ENCODE measurements around the gene AKAP10. TPM values are rescaled to one million over a fixed set of nuclear protein-coding genes. Genes with fewer than 3 reads are reported as not detected.
"Not testable (repeated sequence)": the region's sequence is repeated elsewhere in the genome, so short reads cannot be mapped to it uniquely, and the experiment has no call there.

The AKAP10 gene
- total and polyA plus RNA-seq, 8 donors, result 27.9 to 35.2 (median 32.3) TPM

DNA sequence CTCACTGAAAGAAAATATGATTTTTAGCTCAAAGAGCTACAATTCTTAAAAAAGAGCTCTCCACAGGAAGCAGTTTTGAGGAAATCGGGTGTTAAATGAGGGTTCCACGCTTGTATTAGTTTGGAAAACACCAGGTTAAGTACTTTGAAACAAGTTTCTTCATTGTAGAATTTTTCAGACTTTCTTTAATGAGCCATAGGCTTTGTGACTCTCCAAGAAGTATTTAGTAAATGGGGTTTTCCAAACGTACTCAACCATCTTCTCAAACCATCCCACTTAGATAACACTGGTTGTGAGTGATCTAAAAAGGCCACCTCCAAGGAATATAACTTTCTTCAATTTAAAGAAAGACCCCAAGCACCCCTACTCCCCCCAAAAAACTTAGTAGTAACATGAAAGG is 112.6 kb downstream of the AKAP10 start:
- ATAC-seq (no peak), DNase-seq (no peak)
- Histone ChIP-seq H3K27ac (no peak overlapping the region), H3K27me3 (peaks cover 0 to 12% of the 10 kb centered on the region in 2 donors), H3K4me1 (peaks cover 0 to 21% of the 10 kb centered on the region in 2 donors), H3K36me3 (peaks cover 0 to 10% of the 10 kb centered on the region in 2 donors), H3K4me3 (no peak overlapping the region), H3K9me3 (no peaks in the 10 kb centered on the region)
- TF ChIP-seq, protein P1, sequence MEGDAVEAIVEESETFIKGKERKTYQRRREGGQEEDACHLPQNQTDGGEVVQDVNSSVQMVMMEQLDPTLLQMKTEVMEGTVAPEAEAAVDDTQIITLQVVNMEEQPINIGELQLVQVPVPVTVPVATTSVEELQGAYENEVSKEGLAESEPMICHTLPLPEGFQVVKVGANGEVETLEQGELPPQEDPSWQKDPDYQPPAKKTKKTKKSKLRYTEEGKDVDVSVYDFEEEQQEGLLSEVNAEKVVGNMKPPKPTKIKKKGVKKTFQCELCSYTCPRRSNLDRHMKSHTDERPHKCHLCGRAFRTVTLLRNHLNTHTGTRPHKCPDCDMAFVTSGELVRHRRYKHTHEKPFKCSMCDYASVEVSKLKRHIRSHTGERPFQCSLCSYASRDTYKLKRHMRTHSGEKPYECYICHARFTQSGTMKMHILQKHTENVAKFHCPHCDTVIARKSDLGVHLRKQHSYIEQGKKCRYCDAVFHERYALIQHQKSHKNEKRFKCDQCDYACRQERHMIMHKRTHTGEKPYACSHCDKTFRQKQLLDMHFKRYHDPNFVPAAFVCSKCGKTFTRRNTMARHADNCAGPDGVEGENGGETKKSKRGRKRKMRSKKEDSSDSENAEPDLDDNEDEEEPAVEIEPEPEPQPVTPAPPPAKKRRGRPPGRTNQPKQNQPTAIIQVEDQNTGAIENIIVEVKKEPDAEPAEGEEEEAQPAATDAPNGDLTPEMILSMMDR (IDR thresholded peaks at IDR 0.05), result no peak
- intact Hi-C loops (cut with DNase I), result no loop called here

DNA sequence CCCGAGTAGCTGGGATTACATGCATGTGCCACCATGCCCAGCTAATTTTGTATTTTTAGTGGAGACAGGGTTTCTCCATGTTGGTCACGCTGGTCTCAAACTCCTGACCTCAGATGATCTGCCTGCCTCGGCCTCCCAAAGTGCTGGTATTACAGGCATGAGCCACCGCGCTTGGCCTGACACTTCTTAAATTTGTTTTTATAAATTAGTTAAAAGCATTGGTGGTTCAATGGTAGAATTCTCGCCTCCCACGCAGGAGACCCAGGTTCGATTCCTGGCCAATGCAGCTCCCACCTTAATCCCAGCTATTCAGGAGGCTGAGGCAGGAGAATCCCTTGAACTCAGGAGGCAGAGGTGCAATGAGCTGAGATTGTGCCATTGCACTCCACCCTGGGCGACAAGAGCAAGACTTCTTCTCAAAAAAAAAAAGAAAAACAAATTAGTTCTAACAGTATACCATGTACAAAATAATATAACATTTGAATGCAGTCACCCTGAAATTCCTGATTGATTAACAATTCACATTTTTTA is 116.9 kb downstream of the AKAP10 start:
- H3K27ac ChIP-seq; H3K27me3 ChIP-seq; H3K4me3 ChIP-seq; H3K4me1 ChIP-seq; DNase-seq; H3K9me3 ChIP-seq; ATAC-seq; intact Hi-C loops (cut with DNase I): not testable (repeated sequence)
- peaks cover 0 to 24% of the 10 kb centered on the region in 2 donors for H3K36me3 ChIP-seq

DNA sequence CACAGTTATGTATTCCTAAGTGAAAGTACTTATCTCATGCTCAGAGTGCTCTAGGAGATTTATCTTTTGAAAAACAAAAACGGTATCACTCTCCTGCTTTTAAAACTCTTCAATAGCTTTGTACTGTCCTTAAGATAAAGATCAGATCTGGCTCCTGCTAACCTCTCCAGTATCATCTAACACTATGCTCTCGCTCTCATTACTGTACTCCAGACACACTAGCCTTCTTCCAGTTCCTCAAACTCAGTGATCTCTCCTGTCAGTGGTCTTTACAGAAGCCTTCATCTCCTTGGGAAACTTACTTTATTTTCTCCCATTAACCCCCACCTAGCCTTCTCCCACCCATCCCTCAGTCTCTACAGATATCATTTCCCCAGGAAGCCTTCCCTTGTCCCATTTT is 120.0 kb downstream of the AKAP10 start:
- intact Hi-C loops (cut with DNase I), result no loop called here
- Histone ChIP-seq H3K27ac (no peak overlapping the region), H3K4me3 (no peak overlapping the region), H3K9me3 (no peaks in the 10 kb centered on the region), H3K4me1 (no peaks in the 10 kb centered on the region), H3K36me3 (peaks cover 0 to 24% of the 10 kb centered on the region in 2 donors), H3K27me3 (no peaks in the 10 kb centered on the region)
- DNase-seq (no peak), ATAC-seq (no peak)
- TF ChIP-seq, protein P1 (IDR thresholded peaks at IDR 0.05), result no peak

Other genes starting within 250 kb of the AKAP10 start
- gene ALDH3A1, start 229.5 kb downstream of the AKAP10 start, total RNA-seq, result 1 to 10 TPM; 1.2 to 4.7 TPM
- gene ALDH3A1, start 229.5 kb downstream of the AKAP10 start, polyA plus RNA-seq (ENCODE audit: insufficient read length in 6 of 6), result under 1 TPM; 0.41 to 0.76 (median 0.65) TPM
- 10 to 100 TPM; 14.4 to 20.9 TPM for gene ULK2, start 109.9 kb downstream of the AKAP10 start, total RNA-seq
- 10 to 100 TPM; 26.0 to 36.7 (median 30.7) TPM for gene ULK2, start 109.9 kb downstream of the AKAP10 start, polyA plus RNA-seq (ENCODE audit: insufficient read length in 6 of 6)
- 10 to 100 TPM; 25.2 to 38.3 TPM for gene SPECC1, start 31.5 kb upstream of the AKAP10 start, total RNA-seq
- 1 to 10 TPM; 6.1 to 9.9 (median 6.7) TPM for gene SPECC1, start 31.5 kb upstream of the AKAP10 start, polyA plus RNA-seq (ENCODE audit: insufficient read length in 6 of 6)